Measurements from ENCODE around the gene SLC16A10. TPM values are rescaled to one million over a fixed set of nuclear protein-coding genes. Genes with fewer than 3 reads are reported as not detected.

Gene SLC16A10
- total RNA-seq, 1 experiment from 2014 or later: 0.18 TPM

GRCh38 chr6:111068109-111068865 is 19.0 kb upstream of the SLC16A10 start:
- intact Hi-C loops (cut with micrococcal nuclease; ENCODE audit: unreplicated experiment): no loop called here
- Histone ChIP-seq H3K4me3 (ENCODE audit: low read depth in 2 of 2, low read length in 2 of 2) (no peak overlapping the region), H3K27me3 (ENCODE audit: control insufficient read depth, insufficient read depth, low read length) (peaks cover 22% of the 10 kb centered on the region), H3K4me1 (ENCODE audit: control insufficient read depth, insufficient read depth, low read length) (0 out of 2 replicates have a peak, but pooled peaks cover 2% of the 10 kb centered on the region), H3K9me3 (ENCODE audit: control insufficient read depth, insufficient read depth, low read depth, low read length) (no peaks in the 10 kb centered on the region), H3K27ac (ENCODE audit: low read length) (no peak overlapping the region), H3K36me3 (ENCODE audit: control insufficient read depth, insufficient read depth, low read length) (no peaks in the 10 kb centered on the region)
- CTCF ChIA-PET: no interaction called here
- in situ Hi-C loops (cut with HindIII; ENCODE audit: low pct_unique_long_range_greater_than_20kb, low sequenced_read_pairs): no loop called here
- TF ChIP-seq POLR2AphosphoS5 (IDR thresholded peaks at IDR 0.05; ENCODE audit: low read depth, low read length): no peak
- no peak for TF ChIP-seq TCF7L2 (IDR thresholded peaks at IDR 0.05; ENCODE audit: low read depth, low read length)
- TF ChIP-seq REST (IDR thresholded peaks at IDR 0.05; ENCODE audit: insufficient read depth in 1 of 2, low read depth in 2 of 2, low read length in 1 of 2): no peak
- no TSS peak for BruUV-seq (replicated peaks)
- DNase-seq (ENCODE audit: low read depth, low spot score): no peak
- no peak for ATAC-seq
- POLR2A ChIA-PET: no interaction called here

GRCh38 chr6:111068866-111069234 is 18.5 kb upstream of the SLC16A10 start:
- no peak overlapping the region for H3K27ac ChIP-seq (ENCODE audit: low read length)
- BruUV-seq (replicated peaks): no TSS peak
- TF ChIP-seq TCF7L2 (IDR thresholded peaks at IDR 0.05; ENCODE audit: low read depth, low read length) (no peak), REST (IDR thresholded peaks at IDR 0.05; ENCODE audit: insufficient read depth in 1 of 2, low read depth in 2 of 2, low read length in 1 of 2) (no peak), POLR2AphosphoS5 (IDR thresholded peaks at IDR 0.05; ENCODE audit: low read depth, low read length) (no peak), SIN3A (IDR thresholded peaks at IDR 0.05; ENCODE audit: borderline replicate concordance, insufficient read depth, low read depth, low read length) (no peak), CTCF (IDR thresholded peaks at IDR 0.05) (no peak)
- peaks cover 28% of the 10 kb centered on the region for H3K27me3 ChIP-seq (ENCODE audit: control insufficient read depth, insufficient read depth, low read length)
- H3K36me3 ChIP-seq (ENCODE audit: control insufficient read depth, insufficient read depth, low read length): no peaks in the 10 kb centered on the region
- ChIA-PET CTCF (no interaction called here), POLR2A (no interaction called here)
- DNase-seq (ENCODE audit: low read depth, low spot score) (no peak), ATAC-seq (no peak)
- in situ Hi-C loops (cut with HindIII; ENCODE audit: low pct_unique_long_range_greater_than_20kb, low sequenced_read_pairs) (no loop called here), intact Hi-C loops (cut with micrococcal nuclease; ENCODE audit: unreplicated experiment) (no loop called here)
- H3K4me3 ChIP-seq (ENCODE audit: low read depth in 2 of 2, low read length in 2 of 2): no peak overlapping the region
- H3K9me3 ChIP-seq (ENCODE audit: control insufficient read depth, insufficient read depth, low read depth, low read length): no peaks in the 10 kb centered on the region
- 0 out of 2 replicates have a peak, but pooled peaks cover 2% of the 10 kb centered on the region for H3K4me1 ChIP-seq (ENCODE audit: control insufficient read depth, insufficient read depth, low read length)
